Neural cell (in vitro differentiated cells): ENCODE results near the gene ARHGEF7. TPM values are rescaled to one million over a fixed set of nuclear protein-coding genes. Genes with fewer than 3 reads are reported as not detected.

Experiments
- H2AFZ ChIP-seq: fragments of 200-600, 300-800 bp; sonication (generic), shearing (Covaris generic); 2 replicates; pipeline ENCODE4 v1.6.0; 2014; ENCODE audit warnings: low read depth, mild to moderate bottlenecking, antibody characterized with exemption, low read length, moderate library complexity
- H3F3A ChIP-seq: fragments of 200-600 bp; shearing (Covaris generic); 2 replicates; pipeline ENCODE4 v1.6.1; 2016; ENCODE audit warnings: mild to moderate bottlenecking, moderate library complexity, mixed read lengths, antibody characterized with exemption, low read length; ENCODE audit not compliant: insufficient read depth, poor library complexity, severe bottlenecking
- H3K27ac ChIP-seq: fragments of 200-600, 300-800 bp; sonication (generic), shearing (Covaris generic); 2 replicates; pipeline ENCODE4 v1.5.1; 2014; ENCODE audit warnings: mild to moderate bottlenecking, low read length, moderate library complexity
- H3K27me3 ChIP-seq: fragments of 300-800, 200-600 bp; sonication (generic), shearing (Covaris generic); 2 replicates; pipeline ENCODE4 v1.6.0; 2014; ENCODE audit warnings: mild to moderate bottlenecking, low read depth, low read length, moderate library complexity; ENCODE audit not compliant: insufficient read depth
- H3K36me3 ChIP-seq: fragments of 300-800, 200-600 bp; sonication (generic), shearing (Covaris generic); 2 replicates; pipeline ENCODE4 v1.5.1; 2014; ENCODE audit warnings: mild to moderate bottlenecking, antibody characterized with exemption, low read length, moderate library complexity; ENCODE audit not compliant: insufficient read depth
- H3K4me2 ChIP-seq: fragments of 300-800, 200-600 bp; sonication (generic), shearing (Covaris generic); 2 replicates; pipeline ENCODE4 v1.6.0; 2014; ENCODE audit warnings: mild to moderate bottlenecking, low read length
- H3K4me3 ChIP-seq: fragments of 300-800, 200-600 bp; sonication (generic), shearing (Covaris generic); 2 replicates; pipeline ENCODE4 v1.5.1; 2014; ENCODE audit warnings: mild to moderate bottlenecking, low read length, moderate library complexity
- H3K79me2 ChIP-seq: fragments of 200-600 bp; shearing (Covaris generic); replicated peaks from 2 replicates; pipeline ENCODE4 v1.6.0; 2014; ENCODE audit warnings: mild to moderate bottlenecking, low read length, moderate library complexity; ENCODE audit not compliant: insufficient read depth
- H3K9ac ChIP-seq: fragments of 300-800, 200-600 bp; sonication (generic), shearing (Covaris generic); 2 replicates; pipeline ENCODE4 v1.6.1; 2016; ENCODE audit warnings: mild to moderate bottlenecking, low read length, mixed read lengths
- H3K9me2 ChIP-seq: fragments of 200-600 bp; shearing (Covaris generic); 2 replicates; pipeline ENCODE4 v1.6.1; 2016; ENCODE audit warnings: mild to moderate bottlenecking, low read length, mixed read lengths; ENCODE audit not compliant: insufficient read depth
- H3K9me3 ChIP-seq: fragments of 200-600, 300-800 bp; sonication (generic), shearing (Covaris generic); 2 replicates; pipeline ENCODE4 v1.6.1; 2016; ENCODE audit warnings: mild to moderate bottlenecking, mixed run types, low read length, moderate library complexity, mixed read lengths
- H4K20me1 ChIP-seq: fragments of 200-600 bp; shearing (Covaris generic); 2 replicates; pipeline ENCODE4 v1.6.1; 2016; ENCODE audit warnings: mild to moderate bottlenecking, mixed run types; ENCODE audit not compliant: insufficient read depth
- EP300 ChIP-seq: fragments of 450-650 bp; conservative IDR thresholded peaks from 2 replicates; pipeline ENCODE4 v1.6.1; 2014; ENCODE audit warnings: antibody characterized with exemption, mild to moderate bottlenecking, moderate library complexity; ENCODE audit not compliant: poor library complexity, severe bottlenecking
- EZH2 ChIP-seq: fragments of 200-600, 300-800 bp; shearing (Covaris generic), sonication (generic); IDR thresholded peaks from 2 replicates; pipeline ENCODE4 v1.6.1; 2014; ENCODE audit warnings: antibody characterized with exemption, low read length, borderline replicate concordance, mild to moderate bottlenecking; ENCODE audit not compliant: insufficient read depth, poor library complexity, severe bottlenecking
- MXI1 ChIP-seq: fragments of 450-650 bp; conservative IDR thresholded peaks from 2 replicates; pipeline ENCODE4 v1.6.1; 2014; ENCODE audit warnings: antibody characterized with exemption, mild to moderate bottlenecking; ENCODE audit not compliant: poor library complexity, severe bottlenecking
- POLR2AphosphoS5 ChIP-seq: IDR thresholded peaks from 2 replicates; pipeline ENCODE4 v1.6.1; 2012
- RAD21 ChIP-seq: fragments of 450-650 bp; conservative IDR thresholded peaks from 2 replicates; pipeline ENCODE4 v1.6.1; 2014; ENCODE audit warnings: antibody characterized with exemption, mild to moderate bottlenecking, moderate library complexity
- SMC3 ChIP-seq: fragments of 450-650 bp; conservative IDR thresholded peaks from 2 replicates; pipeline ENCODE4 v1.6.1; 2014; ENCODE audit warnings: antibody characterized with exemption, mild to moderate bottlenecking, moderate library complexity; ENCODE audit not compliant: poor library complexity
- TAF1 ChIP-seq: IDR thresholded peaks from 2 replicates; pipeline ENCODE4 v1.6.1; 2012; ENCODE audit warnings: low read depth
- polyA plus RNA-seq: library from polyadenylated mRNA; depleted of rRNA; stranded (reverse); fragments of >200 nt; gene quantifications from 2 replicates; pipeline ENCODE4 v1.2.3, GENCODE V29; 2014
- TF ChIP-seq, protein P1 (sequence below): IDR thresholded peaks from 2 replicates; pipeline ENCODE4 v1.6.1; 2012; ENCODE audit warnings: borderline replicate concordance
- TF ChIP-seq, protein P2 (sequence below): fragments of 450-650 bp; IDR thresholded peaks from 2 replicates; pipeline ENCODE4 v1.5.1; 2014; ENCODE audit warnings: antibody characterized with exemption, mild to moderate bottlenecking, moderate library complexity; ENCODE audit not compliant: poor library complexity, severe bottlenecking

Gene ARHGEF7
- polyA plus RNA-seq, 1 donor from 2014 or later: 155 TPM

DNA sequence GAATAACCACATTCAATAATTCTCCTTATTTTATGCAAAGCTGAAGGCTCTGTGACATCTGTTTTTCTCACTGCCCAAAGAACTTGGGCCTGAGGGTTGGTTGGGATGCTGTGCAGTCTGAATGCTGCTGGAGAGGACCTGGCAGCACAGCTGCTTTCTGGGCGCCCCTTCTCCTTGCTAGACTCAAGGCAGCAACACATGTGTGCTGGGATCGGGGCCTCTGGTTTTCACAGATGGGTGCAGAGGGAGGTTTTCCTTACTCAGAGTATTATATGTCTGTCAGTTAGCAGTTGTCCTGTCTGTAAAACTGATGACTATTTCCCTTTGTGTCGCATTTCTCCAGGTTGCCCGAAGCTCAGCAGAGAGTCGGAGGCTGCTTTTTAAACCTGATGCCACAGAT is 152.1 kb downstream of the ARHGEF7 start:
- no peaks in the 10 kb centered on the region for H3K36me3 ChIP-seq
- no peaks in the 10 kb centered on the region for H3K9me3 ChIP-seq
- TF ChIP-seq EP300: no peak
- no peak for TF ChIP-seq EZH2
- H3K9me2 ChIP-seq: no peaks in the 10 kb centered on the region
- H3K4me2 ChIP-seq: no peak overlapping the region
- no peak overlapping the region for H3K27ac ChIP-seq
- no peak overlapping the region for H3K9ac ChIP-seq
- no peaks in the 10 kb centered on the region for H4K20me1 ChIP-seq
- H3K79me2 ChIP-seq: no peaks in the 10 kb centered on the region
- no peak overlapping the region for H2AFZ ChIP-seq
- H3K27me3 ChIP-seq: no peaks in the 10 kb centered on the region
- H3F3A ChIP-seq: no peaks in the 10 kb centered on the region
- no peak overlapping the region for H3K4me3 ChIP-seq

DNA sequence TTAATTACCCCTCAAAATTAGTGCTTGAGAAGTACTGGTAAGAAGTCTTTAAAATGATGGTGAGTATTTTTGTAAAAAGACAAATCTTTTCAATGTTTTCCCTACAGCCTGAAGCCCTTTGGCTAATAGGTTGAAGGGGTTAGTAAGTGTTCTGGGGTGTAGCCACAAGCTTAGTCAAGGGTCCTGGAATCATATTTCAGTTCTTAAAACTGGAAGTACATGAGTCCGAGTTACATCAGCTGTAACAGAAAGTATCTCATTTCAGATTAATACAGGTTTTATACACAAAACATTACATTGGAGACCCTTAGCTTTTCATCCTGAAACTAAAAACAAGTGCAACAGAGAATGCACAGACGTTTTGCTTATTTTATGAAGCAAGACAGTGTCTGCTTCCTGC is 152.7 kb downstream of the ARHGEF7 start:
- Histone ChIP-seq H3K36me3 (no peaks in the 10 kb centered on the region), H3K9me2 (no peaks in the 10 kb centered on the region), H4K20me1 (no peaks in the 10 kb centered on the region), H3K27me3 (no peaks in the 10 kb centered on the region), H3K4me3 (no peak overlapping the region), H2AFZ (no peak overlapping the region), H3K27ac (no peak overlapping the region), H3K9me3 (no peaks in the 10 kb centered on the region), H3K79me2 (no peaks in the 10 kb centered on the region), H3K4me2 (no peak overlapping the region), H3K9ac (no peak overlapping the region), H3F3A (no peaks in the 10 kb centered on the region)
- TF ChIP-seq EZH2 (no peak), SMC3 (no peak), EP300 (no peak), POLR2AphosphoS5 (no peak), RAD21 (no peak), MXI1 (no peak), TAF1 (no peak)
- TF ChIP-seq, protein P1, sequence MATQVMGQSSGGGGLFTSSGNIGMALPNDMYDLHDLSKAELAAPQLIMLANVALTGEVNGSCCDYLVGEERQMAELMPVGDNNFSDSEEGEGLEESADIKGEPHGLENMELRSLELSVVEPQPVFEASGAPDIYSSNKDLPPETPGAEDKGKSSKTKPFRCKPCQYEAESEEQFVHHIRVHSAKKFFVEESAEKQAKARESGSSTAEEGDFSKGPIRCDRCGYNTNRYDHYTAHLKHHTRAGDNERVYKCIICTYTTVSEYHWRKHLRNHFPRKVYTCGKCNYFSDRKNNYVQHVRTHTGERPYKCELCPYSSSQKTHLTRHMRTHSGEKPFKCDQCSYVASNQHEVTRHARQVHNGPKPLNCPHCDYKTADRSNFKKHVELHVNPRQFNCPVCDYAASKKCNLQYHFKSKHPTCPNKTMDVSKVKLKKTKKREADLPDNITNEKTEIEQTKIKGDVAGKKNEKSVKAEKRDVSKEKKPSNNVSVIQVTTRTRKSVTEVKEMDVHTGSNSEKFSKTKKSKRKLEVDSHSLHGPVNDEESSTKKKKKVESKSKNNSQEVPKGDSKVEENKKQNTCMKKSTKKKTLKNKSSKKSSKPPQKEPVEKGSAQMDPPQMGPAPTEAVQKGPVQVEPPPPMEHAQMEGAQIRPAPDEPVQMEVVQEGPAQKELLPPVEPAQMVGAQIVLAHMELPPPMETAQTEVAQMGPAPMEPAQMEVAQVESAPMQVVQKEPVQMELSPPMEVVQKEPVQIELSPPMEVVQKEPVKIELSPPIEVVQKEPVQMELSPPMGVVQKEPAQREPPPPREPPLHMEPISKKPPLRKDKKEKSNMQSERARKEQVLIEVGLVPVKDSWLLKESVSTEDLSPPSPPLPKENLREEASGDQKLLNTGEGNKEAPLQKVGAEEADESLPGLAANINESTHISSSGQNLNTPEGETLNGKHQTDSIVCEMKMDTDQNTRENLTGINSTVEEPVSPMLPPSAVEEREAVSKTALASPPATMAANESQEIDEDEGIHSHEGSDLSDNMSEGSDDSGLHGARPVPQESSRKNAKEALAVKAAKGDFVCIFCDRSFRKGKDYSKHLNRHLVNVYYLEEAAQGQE: no peak
- TF ChIP-seq, protein P2, sequence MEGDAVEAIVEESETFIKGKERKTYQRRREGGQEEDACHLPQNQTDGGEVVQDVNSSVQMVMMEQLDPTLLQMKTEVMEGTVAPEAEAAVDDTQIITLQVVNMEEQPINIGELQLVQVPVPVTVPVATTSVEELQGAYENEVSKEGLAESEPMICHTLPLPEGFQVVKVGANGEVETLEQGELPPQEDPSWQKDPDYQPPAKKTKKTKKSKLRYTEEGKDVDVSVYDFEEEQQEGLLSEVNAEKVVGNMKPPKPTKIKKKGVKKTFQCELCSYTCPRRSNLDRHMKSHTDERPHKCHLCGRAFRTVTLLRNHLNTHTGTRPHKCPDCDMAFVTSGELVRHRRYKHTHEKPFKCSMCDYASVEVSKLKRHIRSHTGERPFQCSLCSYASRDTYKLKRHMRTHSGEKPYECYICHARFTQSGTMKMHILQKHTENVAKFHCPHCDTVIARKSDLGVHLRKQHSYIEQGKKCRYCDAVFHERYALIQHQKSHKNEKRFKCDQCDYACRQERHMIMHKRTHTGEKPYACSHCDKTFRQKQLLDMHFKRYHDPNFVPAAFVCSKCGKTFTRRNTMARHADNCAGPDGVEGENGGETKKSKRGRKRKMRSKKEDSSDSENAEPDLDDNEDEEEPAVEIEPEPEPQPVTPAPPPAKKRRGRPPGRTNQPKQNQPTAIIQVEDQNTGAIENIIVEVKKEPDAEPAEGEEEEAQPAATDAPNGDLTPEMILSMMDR: no peak

DNA sequence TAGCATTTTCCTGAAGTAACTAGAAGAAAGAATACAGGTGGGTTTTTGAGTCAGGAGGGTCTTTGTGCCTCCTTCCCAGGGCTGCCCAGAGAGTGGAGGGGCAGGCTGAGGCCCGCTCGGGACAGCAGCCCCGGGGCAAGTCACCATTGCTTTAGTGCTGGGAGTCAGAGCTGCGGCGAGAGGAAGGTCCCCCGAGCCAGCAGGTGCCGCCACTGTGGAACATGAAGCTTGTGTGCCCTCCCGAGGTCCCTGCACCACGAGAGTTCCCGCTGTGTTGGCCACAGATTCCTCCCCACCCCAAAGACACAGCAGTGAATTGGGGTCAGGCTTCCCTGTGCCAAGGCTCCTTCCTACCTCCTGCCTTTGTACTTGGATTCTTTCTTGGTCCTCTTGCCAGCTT is 154.4 kb downstream of the ARHGEF7 start:
- TF ChIP-seq RAD21: no peak
- no peak for TF ChIP-seq EZH2
- TF ChIP-seq, protein P2: no peak
- TF ChIP-seq POLR2AphosphoS5: no peak
- TF ChIP-seq MXI1: no peak
- TF ChIP-seq EP300: no peak
- TF ChIP-seq, protein P1: no peak
- no peak for TF ChIP-seq SMC3
- TF ChIP-seq TAF1: no peak
- no peaks in the 10 kb centered on the region for H3K36me3 ChIP-seq
- no peak overlapping the region for H2AFZ ChIP-seq
- H3K27me3 ChIP-seq: no peaks in the 10 kb centered on the region
- no peaks in the 10 kb centered on the region for H3F3A ChIP-seq
- H3K4me3 ChIP-seq: no peak overlapping the region
- H3K79me2 ChIP-seq: no peaks in the 10 kb centered on the region
- no peak overlapping the region for H3K9ac ChIP-seq
- no peak overlapping the region for H3K4me2 ChIP-seq
- H3K9me2 ChIP-seq: no peaks in the 10 kb centered on the region
- H3K27ac ChIP-seq: no peak overlapping the region
- no peaks in the 10 kb centered on the region for H3K9me3 ChIP-seq
- no peaks in the 10 kb centered on the region for H4K20me1 ChIP-seq
